Right lobe of liver (tissue), 6 donors: ENCODE data around the gene RPTOR. TPM values are rescaled to one million over a fixed set of nuclear protein-coding genes. Genes with fewer than 3 reads are reported as not detected.
A peak's percentile ranks its signal among the peaks of the same experiment; 100 is the strongest.

Experiments used
- ATAC-seq, 4 donors: fragments of 200-7000 bp; cut with Tn5 transposase; one replicate each; pipeline ENCODE4 v1.9.1; 2020; ENCODE audit warnings: mild to moderate bottlenecking in 4 of 4, moderate library complexity in 4 of 4
- DNase-seq, 3 donors: peaks; one replicate each; pipeline ENCODE4 v3.0.0-alpha.2; 2020
- H3K27ac ChIP-seq, 3 donors: fragments of 200-600 bp; one replicate each; pipeline ENCODE4 v1.8.0; 2022
- H3K27me3 ChIP-seq, 2 donors: fragments of 200-600 bp; one replicate each; pipeline ENCODE4 v1.8.0; 2022
- H3K36me3 ChIP-seq, 4 donors: fragments of 200-600 bp; sonication (generic) in 1 of 4; one replicate each; pipeline versions ENCODE4 v1.5.1 to v1.8.0; 2017 to 2022; ENCODE audit warnings: control low read depth in 1 of 4
- H3K4me1 ChIP-seq, 4 donors: fragments of 200-600 bp; sonication (generic) in 1 of 4; one replicate each; pipeline versions ENCODE4 v1.5.1 to v1.8.0; 2017 to 2022; ENCODE audit warnings: control low read depth in 1 of 4
- H3K4me3 ChIP-seq, 3 donors: fragments of 200-600 bp; one replicate each; pipeline ENCODE4 v1.8.0; 2022
- H3K9me3 ChIP-seq, 4 donors: fragments of 200-600 bp; sonication (generic) in 1 of 4; one replicate each; pipeline versions ENCODE4 v1.5.1 to v1.8.0; 2017 to 2022; ENCODE audit warnings: control low read depth in 1 of 4
- CTCF ChIP-seq, 4 donors: fragments of 200-600 bp in 3 of 4; fragments of 450-650 bp in 1 of 4; IDR thresholded peaks; one replicate each; pipeline versions ENCODE4 v1.5.1 to v1.8.0; 2016 to 2022; ENCODE audit warnings: antibody characterized with exemption in 4 of 4, mild to moderate bottlenecking in 2 of 4
- POLR2A ChIP-seq: fragments of 450-650 bp; IDR thresholded peaks from one replicate; pipeline ENCODE4 v1.6.1; 2017; ENCODE audit warnings: antibody characterized with exemption, mild to moderate bottlenecking
- WGBS: methylation state at CpG from one replicate; pipeline ENCODE4 v1.1.6; 2018; ENCODE audit warnings: low coverage, low lambda C conversion rate; ENCODE audit not compliant: insufficient coverage; ENCODE audit errors: missing lambda C conversion rate; 5-methylcytosine and 5-hydroxymethylcytosine counted together
- intact Hi-C, 2 donors: fragments of 100-400 bp; cut with DNase I; formaldehyde crosslinking; loops; one replicate each; pipeline versions ENCODE4 v1.11.2 to v1.14.1; 2022
- total RNA-seq, 6 experiments: library from RNA; depleted of rRNA in 2 of 6; stranded (reverse); fragments of >200 nt in 2 of 6; fragmentation: NEBNext Ultra II Directional in 3 of 6; extraction: Animal tissue kit (Norgen Biotek cat#: 25700) in 3 of 6; gene quantifications; one replicate each; pipeline versions ENCODE4 v1.1.0 to v1.2.4, GENCODE V29; 2016 to 2023
- donor health status: DM: no; HTN: yes; CAD: no.
- donor health status: DM: no; HTN: no; CAD: no.
- donor health status: DM: no; HTN: no; CAD: no.
- donor health status: DM: no; HTN: yes; CAD: no.
- donor health status: DM: no; HTN: yes; CAD: no.

RPTOR gene
- total RNA-seq, 6 experiments from 2014 or later: 13.1 to 24.0 (median 15.5) TPM

GRCh38 chr17:80817861-80818260, 273.2 kb downstream of the RPTOR start:
- Histone ChIP-seq H3K27me3 (no peaks in the 10 kb centered on the region), H3K4me3 (no peak overlapping the region), H3K27ac (no peak overlapping the region), H3K36me3 (peaks cover 0 to 3% (median 1%) of the 10 kb centered on the region in 4 donors), H3K9me3 (no peaks in the 10 kb centered on the region), H3K4me1 (no peaks in the 10 kb centered on the region)
- intact Hi-C loops: no loop called here
- TF ChIP-seq POLR2A: no peak
- TF ChIP-seq CTCF (IDR thresholded peaks at IDR 0.05): no peak
- no peak for DNase-seq
- peak in 1 of 4 donors; percentile 20 for ATAC-seq
- 76% methylated on average over 5 of the region's 10 CpGs for WGBS

- Histone ChIP-seq H3K9me3 (no peaks in the 10 kb centered on the region), H3K36me3 (peaks cover 0 to 5% (median 1%) of the 10 kb centered on the region in 4 donors), H3K27ac (no peak overlapping the region), H3K4me1 (no peaks in the 10 kb centered on the region), H3K4me3 (no peak overlapping the region), H3K27me3 (no peaks in the 10 kb centered on the region)
- intact Hi-C loops: no loop called here
- DNase-seq (peak in 1 of 3 donors; percentile 22), ATAC-seq (no peak)
- WGBS: no CpG with 5 or more reads among the region's 9 CpGs
- no peak for TF ChIP-seq CTCF (IDR thresholded peaks at IDR 0.05)
- no peak for TF ChIP-seq POLR2A
Observed at GRCh38 chr17:80818871-80819270, 274.2 kb downstream of the RPTOR start.

- no peaks in the 10 kb centered on the region for H3K4me1 ChIP-seq
- H3K27me3 ChIP-seq: no peaks in the 10 kb centered on the region
- H3K4me3 ChIP-seq: no peak overlapping the region
- TF ChIP-seq POLR2A (no peak), CTCF (IDR thresholded peaks at IDR 0.05) (no peak)
- intact Hi-C loops: no loop called here
- no peak overlapping the region for H3K27ac ChIP-seq
- peaks cover 0 to 5% (median 1%) of the 10 kb centered on the region in 4 donors for H3K36me3 ChIP-seq
- peak in 1 of 3 donors; percentile 48 for DNase-seq
- no peaks in the 10 kb centered on the region for H3K9me3 ChIP-seq
- peak; percentile 29 to 60 (median 43) for ATAC-seq
- 55% methylated on average over 16 of the region's 23 CpGs for WGBS
Observed at GRCh38 chr17:80819422-80820164, 275.0 kb downstream of the RPTOR start.

DNA sequence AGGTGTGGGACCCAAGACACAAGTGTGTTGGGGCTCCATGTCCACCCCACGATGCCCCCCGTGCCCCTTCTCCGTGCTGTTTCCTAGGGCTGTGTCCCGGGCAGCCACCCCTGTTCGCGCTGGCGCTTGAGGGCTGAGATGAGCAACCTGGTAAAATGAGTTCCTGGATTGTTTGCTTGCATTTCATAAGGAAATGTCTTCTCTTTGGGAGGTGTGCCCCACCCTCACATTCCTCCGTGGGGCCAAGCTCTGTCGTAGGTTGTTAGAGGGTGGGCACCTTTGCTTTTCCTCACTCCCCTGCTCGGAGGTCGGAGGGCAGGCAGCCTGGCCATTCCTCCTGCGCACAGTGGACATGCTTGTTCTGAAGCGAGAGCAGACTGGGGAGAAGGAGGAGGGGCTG, 275.7 kb downstream of the RPTOR start:
- H3K4me3 ChIP-seq: no peak overlapping the region
- H3K27ac ChIP-seq: no peak overlapping the region
- WGBS: 98% methylated on average over 10 of the region's 13 CpGs
- H3K27me3 ChIP-seq: no peaks in the 10 kb centered on the region
- intact Hi-C loops: no loop called here
- ATAC-seq (no peak), DNase-seq (peak in 1 of 3 donors; percentile 33)
- no peaks in the 10 kb centered on the region for H3K9me3 ChIP-seq
- no peaks in the 10 kb centered on the region for H3K4me1 ChIP-seq
- H3K36me3 ChIP-seq: peaks cover 0 to 5% (median 1%) of the 10 kb centered on the region in 4 donors
- TF ChIP-seq CTCF (IDR thresholded peaks at IDR 0.05) (no peak), POLR2A (no peak)
